GM19372 (cell line): ENCODE measurements around the gene CDON.
A peak's percentile ranks its signal among the peaks of the same experiment; 100 is the strongest.

Experiments used
- ATAC-seq: cut with Tn5 transposase; IDR thresholded peaks from one replicate; pipeline ENCODE4 v1.9.1; 2021; ENCODE audit warnings: mild to moderate bottlenecking, low read depth, moderate library complexity; ENCODE audit not compliant: unreplicated experiment

Gene CDON

GRCh38 chr11:126062679-126063506 is at the start of gene CDON:
TSS of gene CDON (minus strand) at chr11:126062866. CDS start at chr11:126023476, 39,390 bp downstream.
- ATAC-seq, result peak; percentile 97

- ATAC-seq, result no peak
Observed at GRCh38 chr11:126111458-126112116, 48.9 kb upstream of the CDON start.

- ATAC-seq, result no peak
Observed at GRCh38 chr11:126109941-126110731, 47.5 kb upstream of the CDON start.

- no peak for ATAC-seq
Observed at GRCh38 chr11:126106594-126107328, 44.1 kb upstream of the CDON start.

GRCh38 chr11:126105748-126106080 is 43.0 kb upstream of the CDON start:
- ATAC-seq, result no peak

GRCh38 chr11:126105022-126105747 is 42.5 kb upstream of the CDON start:
- ATAC-seq, result no peak

- no peak for ATAC-seq
Observed at GRCh38 chr11:126104420-126104819, 41.8 kb upstream of the CDON start.

GRCh38 chr11:126103150-126103549 is 40.5 kb upstream of the CDON start:
- no peak for ATAC-seq

- no peak for ATAC-seq
Observed at GRCh38 chr11:126102436-126102981, 39.8 kb upstream of the CDON start.

GRCh38 chr11:126101930-126102283 is 39.2 kb upstream of the CDON start:
- no peak for ATAC-seq

GRCh38 chr11:126101251-126101929 is 38.7 kb upstream of the CDON start:
- ATAC-seq, result no peak

GRCh38 chr11:126100716-126101115 is 38.0 kb upstream of the CDON start:
- no peak for ATAC-seq

GRCh38 chr11:126098204-126098769 is 35.6 kb upstream of the CDON start:
- no peak for ATAC-seq

GRCh38 chr11:126095745-126096144 is 33.1 kb upstream of the CDON start:
- no peak for ATAC-seq

GRCh38 chr11:126090452-126090851 is 27.8 kb upstream of the CDON start:
- no peak for ATAC-seq

- no peak for ATAC-seq
Observed at GRCh38 chr11:126088999-126089398, 26.3 kb upstream of the CDON start.

- ATAC-seq, result no peak
Observed at GRCh38 chr11:126086248-126086647, 23.6 kb upstream of the CDON start.

- no peak for ATAC-seq
Observed at GRCh38 chr11:126084608-126084912, 21.9 kb upstream of the CDON start.
